Measurements from ENCODE around the gene SFRP4.
"Not testable (repeated sequence)": the region's sequence is repeated elsewhere in the genome, so short reads cannot be mapped to it uniquely, and the experiment has no call there.

Gene SFRP4

DNA sequence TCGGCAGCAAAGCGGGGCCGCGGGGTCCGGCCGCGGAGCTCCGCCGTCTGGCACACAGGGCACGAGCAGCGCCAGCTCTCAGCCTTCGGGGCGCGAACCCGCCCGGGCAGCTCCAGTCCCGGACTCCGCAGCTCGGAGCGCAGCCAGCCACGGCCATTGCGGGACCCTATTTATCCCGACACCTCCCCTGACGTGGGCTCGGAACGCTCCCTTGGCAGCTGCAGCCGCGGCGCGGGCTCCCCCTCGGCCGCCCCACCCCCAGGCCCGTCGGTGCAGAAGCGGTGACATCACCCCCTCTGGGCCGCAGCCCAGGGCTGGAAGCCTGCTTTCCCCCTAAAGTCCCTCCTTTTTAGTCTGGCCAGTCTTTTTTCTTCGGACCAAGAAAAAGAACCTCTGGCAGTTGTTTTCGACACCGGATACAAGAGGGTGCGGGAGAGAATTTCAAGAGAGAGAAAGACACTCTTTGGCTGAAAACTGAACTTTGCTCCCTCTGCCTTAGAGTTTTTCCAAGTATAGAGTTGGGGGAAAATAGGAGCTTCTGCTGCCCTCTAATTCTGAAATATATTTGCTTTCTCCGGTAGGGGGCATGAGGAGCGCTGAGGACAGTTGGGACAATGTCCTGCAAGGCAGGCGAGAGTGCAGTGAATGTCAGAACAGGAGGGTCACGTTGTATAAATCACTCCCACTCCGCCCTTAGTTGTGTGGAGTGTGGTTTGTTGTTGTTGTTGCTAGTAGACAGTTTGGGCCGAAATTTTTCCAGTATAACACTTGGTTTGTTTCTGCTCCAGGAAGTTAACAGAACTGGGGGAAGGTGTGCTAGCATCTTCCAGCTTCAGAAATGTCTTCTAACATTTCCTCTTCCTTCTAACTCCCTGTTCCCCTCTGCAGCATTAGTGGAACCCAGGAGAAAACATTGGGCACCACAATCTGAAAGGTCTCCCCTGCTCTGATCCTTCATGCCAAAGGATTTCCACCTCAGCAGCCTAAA lies at the start of gene SFRP4:
Gene SFRP4 (minus strand): TSS at position 145 of the 988 bp plus-strand sequence. CDS start 280 bp downstream, outside the sequence.
- DNase-seq = peak; percentile 15

DNA sequence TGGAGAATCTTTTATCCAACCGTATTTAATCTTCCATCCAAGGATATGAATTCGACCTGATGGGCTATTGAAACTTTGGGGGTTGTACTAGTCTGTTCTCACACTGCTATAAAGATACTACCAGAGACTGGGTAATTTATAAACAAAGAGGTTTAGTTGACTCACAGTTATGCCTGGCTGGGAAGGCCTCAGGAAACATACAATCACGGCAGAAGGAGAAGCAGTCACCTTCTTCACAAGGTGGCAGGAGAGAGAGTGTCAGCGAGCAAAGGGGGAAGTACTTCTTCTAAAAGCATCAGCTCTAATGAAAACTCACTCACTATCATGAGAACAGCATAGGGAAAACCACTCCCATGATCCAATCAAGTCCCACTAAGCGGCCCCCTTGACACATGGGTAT lies 47.6 kb upstream of the SFRP4 start:
- no peak for DNase-seq

GRCh38 chr7:37961251-37961650 lies 44.6 kb upstream of the SFRP4 start:
- no peak for DNase-seq

- no peak for DNase-seq
Observed at GRCh38 chr7:37960483-37960882, 43.9 kb upstream of the SFRP4 start.

GRCh38 chr7:37957221-37957970 lies 40.8 kb upstream of the SFRP4 start:
- DNase-seq = no peak

DNA sequence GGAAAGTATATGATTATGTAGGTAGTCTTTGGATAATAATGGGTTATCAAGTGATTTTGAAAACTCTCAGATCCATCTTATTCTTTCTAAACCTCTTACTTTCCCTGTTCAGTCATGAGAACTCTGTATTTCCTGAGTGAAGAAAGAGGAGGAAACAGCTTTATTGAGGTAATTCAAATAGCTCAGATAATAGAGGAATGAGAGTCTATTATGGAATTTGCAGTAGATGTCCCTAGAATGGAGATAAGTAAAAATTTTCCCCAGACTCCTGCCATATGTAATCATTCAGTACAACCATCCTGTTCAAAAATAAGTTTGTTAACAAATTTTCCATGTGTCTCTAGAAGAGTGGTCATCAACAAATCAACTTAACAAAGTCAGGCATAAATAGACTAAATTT lies 40.2 kb upstream of the SFRP4 start:
- no peak for DNase-seq

DNA sequence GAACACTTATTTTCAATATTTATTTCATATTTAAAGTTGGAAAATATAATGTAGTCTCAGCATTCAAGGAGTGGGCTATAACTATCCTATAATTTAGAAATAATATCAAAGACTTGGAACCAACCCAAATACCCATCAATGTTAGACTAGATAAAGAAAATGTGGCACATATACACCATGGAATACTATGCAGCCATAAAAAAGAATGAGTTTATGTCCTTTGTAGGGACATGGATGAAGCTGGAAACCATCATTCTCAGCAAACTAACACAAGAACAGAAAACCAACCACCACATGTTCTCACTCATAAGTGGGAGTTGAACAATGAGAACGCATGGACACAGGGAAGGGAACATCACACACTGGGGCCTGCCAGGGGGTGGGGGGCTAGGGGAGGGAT lies 37.6 kb upstream of the SFRP4 start:
- not testable (repeated sequence) for DNase-seq

DNA sequence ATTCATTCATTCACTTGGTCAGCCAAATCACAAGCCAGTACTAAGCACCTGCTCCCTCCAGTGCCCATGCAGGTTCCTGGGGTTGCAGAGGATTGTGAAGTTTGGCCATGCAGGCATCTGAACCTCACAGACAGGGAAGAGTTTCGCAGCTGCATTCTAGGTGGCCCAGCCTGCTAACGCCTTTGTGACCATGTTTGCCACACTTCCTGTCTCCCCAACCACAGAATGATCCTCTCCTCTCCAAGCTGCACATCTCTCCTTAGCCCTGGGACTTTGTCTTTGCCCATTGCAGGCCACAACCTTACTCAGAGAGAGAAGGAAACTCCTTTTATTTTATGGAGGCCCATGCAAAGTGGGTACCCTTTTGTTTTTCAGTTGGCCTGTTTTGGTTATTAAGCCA lies 35.6 kb upstream of the SFRP4 start:
- no peak for DNase-seq

DNA sequence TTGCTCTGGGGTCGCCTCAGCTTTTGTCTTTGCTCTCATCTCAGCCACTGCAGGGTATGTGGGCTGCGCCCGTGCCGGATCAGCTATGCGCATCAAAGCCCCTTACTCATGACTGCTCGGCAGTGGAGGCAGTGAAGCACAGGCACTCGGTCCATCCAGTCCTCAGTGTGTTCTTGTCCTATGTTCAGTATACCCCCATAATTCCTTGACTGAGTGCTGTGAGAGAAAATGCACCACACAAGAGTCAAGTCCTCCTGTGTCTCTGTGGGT lies 31.3 kb upstream of the SFRP4 start:
- DNase-seq = no peak

GRCh38 chr7:37947138-37947940 lies 30.7 kb upstream of the SFRP4 start:
- no peak for DNase-seq

DNA sequence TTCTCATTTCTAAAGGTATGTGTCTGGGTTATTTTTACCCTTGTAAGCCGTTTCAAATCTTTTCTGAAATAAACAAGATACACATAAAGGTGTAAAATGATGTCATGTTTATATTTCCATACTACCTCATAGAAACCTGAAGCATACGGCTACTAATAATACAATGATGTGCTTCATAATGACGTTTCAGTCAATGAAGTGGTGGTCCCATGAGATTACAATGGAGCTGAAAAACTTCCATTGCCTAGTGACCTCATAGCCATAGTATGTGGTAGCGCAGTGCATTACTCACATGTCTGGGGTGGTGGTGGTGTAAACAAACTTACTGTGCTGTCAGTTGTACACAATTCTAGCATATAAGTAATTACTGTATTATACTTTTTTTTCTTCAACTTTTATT lies 28.7 kb upstream of the SFRP4 start:
- DNase-seq = no peak

GRCh38 chr7:37944737-37945054 lies 28.1 kb upstream of the SFRP4 start:
- DNase-seq = no peak

GRCh38 chr7:37943905-37944736 lies 27.5 kb upstream of the SFRP4 start:
- no peak for DNase-seq

DNA sequence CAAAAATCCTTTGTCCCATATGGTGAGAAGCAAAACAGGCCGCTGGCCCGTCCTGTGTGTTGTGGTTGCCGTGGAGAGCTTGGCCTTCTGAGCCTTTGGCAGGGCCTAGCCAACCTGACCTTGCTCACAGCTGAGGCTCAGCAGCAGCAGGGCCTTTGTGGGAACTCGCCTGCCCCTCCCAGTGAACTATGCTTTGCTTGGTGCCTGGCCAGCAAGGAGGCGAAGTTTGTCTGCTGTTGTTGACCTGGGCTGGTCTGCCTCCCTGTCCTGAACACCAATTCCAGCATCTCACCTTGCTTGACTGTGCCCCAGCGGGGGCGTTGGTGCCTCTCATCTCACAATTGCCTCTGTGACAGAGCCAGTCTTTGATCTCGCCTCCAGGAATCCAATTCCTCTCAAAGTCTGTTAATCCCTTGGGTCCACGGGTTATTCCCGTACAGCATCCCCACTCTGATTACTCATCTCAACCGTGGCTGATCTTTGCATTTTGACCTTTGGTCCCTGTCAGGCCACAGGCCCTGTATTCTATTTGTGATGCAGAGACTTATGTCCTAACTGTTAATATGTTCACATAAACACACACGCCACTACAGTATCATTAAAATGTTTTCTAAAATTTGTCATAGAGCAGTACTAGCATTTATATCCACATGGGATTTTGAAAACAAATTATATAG lies 26.5 kb upstream of the SFRP4 start:
- no peak for DNase-seq

DNA sequence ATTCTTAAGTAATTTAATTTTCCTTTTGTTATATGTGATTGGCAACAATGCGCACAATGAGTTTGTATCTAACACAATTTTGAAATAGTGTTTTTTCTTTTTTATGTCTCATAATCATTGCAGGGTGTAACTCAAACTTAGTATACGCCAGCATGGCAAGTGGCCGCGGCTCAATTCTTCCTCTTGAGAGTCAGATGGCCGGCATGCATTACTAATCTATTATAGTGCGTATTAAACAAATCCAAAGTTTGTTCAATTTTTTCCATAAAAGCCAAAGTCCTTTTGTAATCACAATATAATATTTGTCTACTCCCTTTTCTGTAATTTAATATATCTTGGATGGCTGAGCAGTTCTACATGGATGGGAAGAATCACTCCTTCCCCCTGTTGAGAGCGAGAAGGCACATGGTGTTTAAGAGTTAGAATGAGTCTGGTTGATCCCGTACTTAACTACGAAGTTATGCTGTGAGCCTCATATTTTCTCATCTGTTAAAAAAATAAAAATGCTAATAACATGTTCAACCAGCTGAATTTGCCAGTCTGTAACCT lies 16.5 kb upstream of the SFRP4 start:
- no peak for DNase-seq

- no peak for DNase-seq
Observed at GRCh38 chr7:37932543-37932942, 15.9 kb upstream of the SFRP4 start.

GRCh38 chr7:37930226-37930948 lies 13.8 kb upstream of the SFRP4 start:
- DNase-seq = no peak

DNA sequence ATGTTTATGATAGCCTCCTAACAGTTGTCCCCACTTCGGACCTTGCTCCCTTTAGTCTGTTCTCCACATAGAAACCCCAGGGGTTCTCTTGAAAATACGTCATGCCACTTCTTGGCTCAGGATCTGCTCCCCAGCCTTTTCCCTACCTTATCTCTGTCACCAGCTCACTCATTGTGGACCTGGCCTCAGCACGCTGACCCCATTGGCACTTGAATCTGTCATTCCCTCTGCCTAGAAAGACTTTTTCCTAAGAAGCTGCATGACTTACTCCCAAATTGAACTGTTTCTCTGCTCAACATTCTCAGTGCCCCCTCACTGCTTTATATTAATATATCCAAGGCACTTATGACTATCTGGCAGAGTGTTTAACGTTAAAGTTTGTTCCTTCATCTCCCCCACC lies 12.3 kb upstream of the SFRP4 start:
- DNase-seq = no peak

GRCh38 chr7:37927773-37928444 lies 11.3 kb upstream of the SFRP4 start:
- DNase-seq = no peak

DNA sequence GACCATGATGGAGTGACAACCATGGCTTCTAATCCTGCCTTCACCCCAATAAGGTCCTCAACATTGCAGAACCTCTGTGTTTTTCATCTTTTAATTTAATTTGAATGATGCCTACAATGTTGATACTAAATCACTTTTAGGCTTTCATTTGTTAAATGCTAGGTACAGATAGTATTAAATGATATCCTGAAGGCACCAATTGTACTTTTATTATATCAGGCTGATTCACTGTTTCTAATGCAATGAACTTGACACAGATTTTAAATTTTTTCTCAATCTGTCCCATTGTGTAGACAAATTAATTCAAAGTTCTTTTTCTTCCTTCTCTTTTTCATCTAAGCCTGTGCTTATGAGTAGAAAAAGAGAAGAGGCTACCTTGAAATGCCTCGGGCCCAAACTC lies 9.0 kb upstream of the SFRP4 start:
- DNase-seq = no peak

Data from CD4-positive, alpha-beta T cell treated with Interleukin-10 for 1 hour (primary cell).